Left lung (tissue), 14 donors: Measurements from ENCODE around the gene YARS1. TPM values are rescaled to one million over a fixed set of nuclear protein-coding genes. Genes with fewer than 3 reads are reported as not detected.

Experiments
- ATAC-seq: fragments of 200-7000 bp; cut with Tn5 transposase; one replicate; pipeline ENCODE4 v1.9.1; 2020; ENCODE audit warnings: moderate library complexity
- DNase-seq, 4 donors: peaks; one replicate each; pipeline ENCODE4 v3.0.0-alpha.2; 2013 to 2020
- H3K27ac ChIP-seq, 2 donors: fragments of 200-600 bp; sonication (generic) in 1 of 2; one replicate each; pipeline versions ENCODE4 v1.5.0 to v1.8.0; 2020 to 2021
- H3K27me3 ChIP-seq, 2 donors: fragments of 200-600 bp; sonication (generic) in 1 of 2; one replicate each; pipeline versions ENCODE4 v1.5.0 to v1.8.0; 2020 to 2021
- H3K36me3 ChIP-seq, 2 donors: fragments of 200-600 bp; sonication (generic) in 1 of 2; one replicate each; pipeline versions ENCODE4 v1.5.0 to v1.8.0; 2020 to 2021
- H3K4me1 ChIP-seq, 2 donors: fragments of 200-600 bp; one replicate each; pipeline ENCODE4 v1.8.0; 2021
- H3K4me3 ChIP-seq, 2 donors: fragments of 200-600 bp; sonication (generic) in 1 of 2; one replicate each; pipeline versions ENCODE4 v1.5.0 to v1.8.0; 2020 to 2021; ENCODE audit warnings: mild to moderate bottlenecking in 1 of 2
- H3K9me3 ChIP-seq, 2 donors: fragments of 200-600 bp; sonication (generic) in 1 of 2; one replicate each; pipeline versions ENCODE4 v1.5.0 to v1.8.0; 2020 to 2021
- intact Hi-C, 2 donors: fragments of 100-400 bp; cut with DNase I; formaldehyde crosslinking; loops; one replicate each; pipeline versions ENCODE4 v1.11.2 to v1.14.2; 2022
- long read RNA-seq, 12 donors: library from polyadenylated mRNA in 2 of 12; unstranded in 2 of 12; transcript quantifications; one replicate each; pipeline ENCODE4 v2.0.0 and lab custom pipeline, GENCODE V29; 2019 to 2026
- polyA plus RNA-seq, 6 donors: library from polyadenylated mRNA; unstranded; fragments of 120-200 nt; gene quantifications; one replicate each; pipeline ENCODE4 v1.2.1, GENCODE V29; 2013; ENCODE audit not compliant: insufficient read length in 6 of 6
- total RNA-seq, 2 donors: library from RNA; stranded (reverse); fragmentation: NEBNext Ultra II Directional; extraction: Animal tissue kit (Norgen Biotek cat#: 25700); gene quantifications; one replicate each; pipeline ENCODE4 v1.2.1, GENCODE V29; 2021
- TF ChIP-seq, protein P1 (sequence below), 2 donors: fragments of 200-600 bp; sonication (generic) in 1 of 2; IDR thresholded peaks; one replicate each; pipeline versions ENCODE4 v1.5.0 to v1.8.0; 2021; ENCODE audit warnings: antibody characterized with exemption in 2 of 2
- donor health status: DM: no; HTN: yes; CAD: no.
- donor health status: DM: no; HTN: no; CAD: no.

Gene YARS1
- 100 to 1,000 TPM in 1 of 2 donors, 10 to 100 TPM in 1; 80.7 to 126 TPM for total RNA-seq
- polyA plus RNA-seq = 10 to 100 TPM; 68.8 to 86.4 (median 76.5) TPM
- long read RNA-seq, donor 1, transcript YARS-201 (13 exons, 3,238 nt) = major isoform, 19 of 25 reads
- long read RNA-seq, donor 1, partial matches to known transcripts = 0 of 25 reads
- long read RNA-seq, donor 1, other reads (novel, unspliced or antisense) = 0 of 25 reads
- long read RNA-seq, donor 2, transcript YARS-201 (13 exons, 3,238 nt) = major isoform, 7 of 19 reads
- long read RNA-seq, donor 2, partial matches to known transcripts = 5 of 19 reads
- long read RNA-seq, donor 2, other reads (novel, unspliced or antisense) = 0 of 19 reads
- long read RNA-seq, donor 3, transcript YARS-201 (13 exons, 3,238 nt) = major isoform, 7 of 10 reads
- long read RNA-seq, donor 3, partial matches to known transcripts = 0 of 10 reads
- long read RNA-seq, donor 3, other reads (novel, unspliced or antisense) = 0 of 10 reads
- long read RNA-seq, donor 4, transcript YARS-201 (13 exons, 3,238 nt) = major isoform, 31 of 37 reads
- long read RNA-seq, donor 4, partial matches to known transcripts = 3 of 37 reads
- long read RNA-seq, donor 4, other reads (novel, unspliced or antisense) = 3 of 37 reads
- long read RNA-seq, donor 5, transcript YARS-201 (13 exons, 3,238 nt) = major isoform, 7 of 10 reads
- long read RNA-seq, donor 5, partial matches to known transcripts = 0 of 10 reads
- long read RNA-seq, donor 5, other reads (novel, unspliced or antisense) = 0 of 10 reads
- long read RNA-seq, donor 6, transcript YARS-201 (13 exons, 3,238 nt) = major isoform, 12 of 13 reads
- long read RNA-seq, donor 6, partial matches to known transcripts = 0 of 13 reads
- long read RNA-seq, donor 6, other reads (novel, unspliced or antisense) = 0 of 13 reads
- long read RNA-seq, donor 7, partial matches to known transcripts = 0 of 5 reads
- long read RNA-seq, donor 7, other reads (novel, unspliced or antisense) = 0 of 5 reads
- long read RNA-seq, donor 8, transcript YARS-201 (13 exons, 3,238 nt) = major isoform, 15 of 71 reads
- long read RNA-seq, donor 8, partial matches to known transcripts = 48 of 71 reads
- long read RNA-seq, donor 8, other reads (novel, unspliced or antisense) = 0 of 71 reads
- long read RNA-seq, donor 9 = 0 reads
- long read RNA-seq, donor 10, transcript YARS-201 (13 exons, 3,238 nt) = major isoform, 30 of 40 reads
- long read RNA-seq, donor 10, partial matches to known transcripts = 1 of 40 reads
- long read RNA-seq, donor 10, other reads (novel, unspliced or antisense) = 9 of 40 reads
- long read RNA-seq, donor 11, transcript YARS-209 (2 exons, 2,178 nt) = minor isoform, 7 of 54 reads
- long read RNA-seq, donor 11, transcript YARS-201 (13 exons, 3,238 nt) = major isoform, 15 of 54 reads
- long read RNA-seq, donor 11, partial matches to known transcripts = 25 of 54 reads
- long read RNA-seq, donor 11, other reads (novel, unspliced or antisense) = 0 of 54 reads
- long read RNA-seq, donor 12, transcript YARS-201 (13 exons, 3,238 nt) = major isoform, 11 of 17 reads
- long read RNA-seq, donor 12, partial matches to known transcripts = 0 of 17 reads
- long read RNA-seq, donor 12, other reads (novel, unspliced or antisense) = 0 of 17 reads

DNA sequence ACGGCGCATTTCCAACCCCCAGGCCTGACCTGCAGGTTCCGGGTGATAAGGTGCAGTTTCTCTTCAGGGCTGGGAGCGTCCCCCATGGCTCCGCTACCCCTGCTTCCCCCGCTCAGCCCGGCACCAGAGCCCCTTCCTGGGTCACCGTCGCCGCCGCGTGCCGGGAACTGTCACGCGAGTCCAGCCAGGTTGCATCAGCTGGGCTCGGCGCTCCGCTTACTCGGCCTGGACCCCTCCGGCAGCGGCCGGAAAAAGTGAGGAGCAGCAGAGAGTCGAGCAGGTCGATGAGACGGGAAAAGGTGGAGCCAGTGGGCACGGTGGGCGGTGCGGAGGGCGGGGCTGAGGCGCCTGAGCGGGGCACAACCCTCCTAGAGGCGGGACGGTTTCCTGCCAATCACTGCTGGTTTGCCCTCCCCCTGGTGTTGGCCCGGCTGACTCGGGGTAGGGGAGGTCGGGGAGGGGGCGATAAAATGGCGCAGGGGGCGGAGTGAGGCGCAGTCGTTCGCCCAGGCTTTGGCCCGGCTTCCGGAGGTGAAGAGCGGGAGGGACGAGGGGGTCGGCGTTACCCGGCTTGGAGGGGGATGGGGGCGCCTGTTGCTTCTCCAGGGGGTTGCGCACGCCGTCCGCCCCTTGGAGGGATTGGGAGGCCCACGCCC lies at the start of gene YARS1, which contains the start of gene S100PBP:
Gene YARS1 (minus strand): TSS at position 200 of the 656 bp plus-strand sequence. CDS start 114 bp downstream, at position 86.
Gene S100PBP (plus strand): TSS at position 495 of the 656 bp plus-strand sequence. CDS start 8,447 bp downstream, outside the sequence.
- peak within 1 kb of the TSS; percentile 95 to 99 for H3K4me3 ChIP-seq
- peak; percentile 98 to 100 (median 100) for DNase-seq
- peak; percentile 97 for ATAC-seq
- no peaks in the 10 kb centered on the region for H3K27me3 ChIP-seq
- H3K4me1 ChIP-seq = peaks cover 19 to 55% of the 10 kb centered on the region in 2 donors
- peaks cover 0 to 6% of the 10 kb centered on the region in 2 donors for H3K36me3 ChIP-seq
- intact Hi-C loops = no loop called here
- TF ChIP-seq, protein P1, sequence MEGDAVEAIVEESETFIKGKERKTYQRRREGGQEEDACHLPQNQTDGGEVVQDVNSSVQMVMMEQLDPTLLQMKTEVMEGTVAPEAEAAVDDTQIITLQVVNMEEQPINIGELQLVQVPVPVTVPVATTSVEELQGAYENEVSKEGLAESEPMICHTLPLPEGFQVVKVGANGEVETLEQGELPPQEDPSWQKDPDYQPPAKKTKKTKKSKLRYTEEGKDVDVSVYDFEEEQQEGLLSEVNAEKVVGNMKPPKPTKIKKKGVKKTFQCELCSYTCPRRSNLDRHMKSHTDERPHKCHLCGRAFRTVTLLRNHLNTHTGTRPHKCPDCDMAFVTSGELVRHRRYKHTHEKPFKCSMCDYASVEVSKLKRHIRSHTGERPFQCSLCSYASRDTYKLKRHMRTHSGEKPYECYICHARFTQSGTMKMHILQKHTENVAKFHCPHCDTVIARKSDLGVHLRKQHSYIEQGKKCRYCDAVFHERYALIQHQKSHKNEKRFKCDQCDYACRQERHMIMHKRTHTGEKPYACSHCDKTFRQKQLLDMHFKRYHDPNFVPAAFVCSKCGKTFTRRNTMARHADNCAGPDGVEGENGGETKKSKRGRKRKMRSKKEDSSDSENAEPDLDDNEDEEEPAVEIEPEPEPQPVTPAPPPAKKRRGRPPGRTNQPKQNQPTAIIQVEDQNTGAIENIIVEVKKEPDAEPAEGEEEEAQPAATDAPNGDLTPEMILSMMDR (IDR thresholded peaks at IDR 0.05) = no peak
- no peaks in the 10 kb centered on the region for H3K9me3 ChIP-seq
- peak within 1 kb of the TSS; percentile 94 for H3K27ac ChIP-seq

DNA sequence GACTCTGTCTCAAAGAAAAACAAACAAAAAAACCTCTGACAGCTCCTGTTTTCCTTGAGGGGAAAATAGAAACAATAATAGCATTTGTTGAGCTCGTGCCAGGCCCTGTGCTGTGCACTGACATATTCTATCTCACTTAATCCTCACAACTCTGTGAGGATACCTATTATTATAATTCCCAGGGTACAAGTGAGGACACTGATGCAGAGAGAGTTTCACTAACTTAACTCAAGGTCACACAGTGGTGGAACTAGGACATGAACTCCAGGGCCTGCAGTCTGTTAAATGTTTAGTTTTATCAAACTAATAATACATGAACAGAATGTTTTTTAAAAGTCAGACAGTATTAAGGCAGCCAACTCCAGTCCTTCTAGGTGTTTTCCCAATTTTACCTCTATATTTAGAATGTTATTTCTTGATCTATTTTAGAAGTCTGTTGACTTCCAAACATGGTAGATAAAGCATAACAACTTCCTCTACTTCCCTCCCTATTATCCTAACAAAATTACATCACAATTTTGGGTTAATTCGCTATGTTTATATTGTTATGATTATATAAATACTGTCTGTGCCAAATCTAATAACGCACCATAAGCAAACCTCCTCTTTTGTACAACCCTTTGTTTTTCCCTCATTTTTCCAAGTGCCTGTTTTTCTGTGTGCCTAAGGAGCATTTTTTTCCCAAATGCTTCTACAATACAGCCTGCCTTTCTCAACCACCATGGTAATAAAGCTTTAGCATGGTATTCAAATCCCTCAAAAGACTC lies 48.7 kb upstream of the YARS1 start:
- Histone ChIP-seq H3K27ac (no peak overlapping the region), H3K36me3 (peaks cover 0 to 18% of the 10 kb centered on the region in 2 donors)

DNA sequence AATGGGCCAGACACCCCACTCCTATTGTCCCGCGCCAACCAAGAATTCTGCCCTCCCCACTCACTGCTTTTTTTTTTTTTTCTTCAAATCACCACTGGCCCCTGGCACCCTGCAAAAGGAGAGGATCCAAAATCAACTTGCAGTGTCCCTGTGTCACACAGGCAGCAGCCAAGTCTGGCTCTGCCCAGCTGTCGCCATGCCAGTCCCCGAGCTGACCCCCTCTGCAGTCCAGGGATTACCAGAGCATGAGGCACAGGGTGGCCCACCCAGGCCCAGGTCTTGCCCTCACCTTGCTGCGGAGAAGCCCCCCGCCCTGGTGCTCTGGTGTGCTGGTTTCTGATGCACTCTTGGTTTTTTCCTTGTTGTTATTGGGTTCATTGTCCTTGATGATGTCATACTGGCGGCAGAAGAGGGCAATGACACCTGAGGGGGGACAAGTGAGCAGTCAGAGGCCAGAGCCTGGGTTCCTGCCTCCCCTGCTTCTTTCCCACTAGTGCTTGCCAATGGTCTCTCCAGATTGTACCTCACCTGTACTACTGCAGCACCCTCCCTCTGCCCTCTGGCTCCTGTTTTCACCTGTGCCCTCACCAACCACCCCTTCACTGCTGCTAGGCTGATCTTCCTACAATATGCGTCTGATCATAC lies 47.3 kb upstream of the YARS1 start:
- no peaks in the 10 kb centered on the region for H3K4me1 ChIP-seq
- peaks cover 0 to 3% of the 10 kb centered on the region in 2 donors for H3K27me3 ChIP-seq
- intact Hi-C loops = no loop called here
- H3K36me3 ChIP-seq = peaks cover 0 to 18% of the 10 kb centered on the region in 2 donors
- H3K9me3 ChIP-seq = no peaks in the 10 kb centered on the region
- no peak overlapping the region for H3K4me3 ChIP-seq
- no peak for ATAC-seq
- TF ChIP-seq, protein P1 (IDR thresholded peaks at IDR 0.05) = no peak
- DNase-seq = no peak
- H3K27ac ChIP-seq = no peak overlapping the region

More for the DNA sequence above, 48.7 kb upstream of the YARS1 start:
- H3K4me1 ChIP-seq = peaks cover 0 to under 1% of the 10 kb centered on the region in 2 donors
- H3K27me3 ChIP-seq = peaks cover 0 to 14% of the 10 kb centered on the region in 2 donors
- no peak for ATAC-seq
- intact Hi-C loops = no loop called here
- no peak for DNase-seq
- H3K4me3 ChIP-seq = no peak overlapping the region
- H3K9me3 ChIP-seq = no peaks in the 10 kb centered on the region
- TF ChIP-seq, protein P1 (IDR thresholded peaks at IDR 0.05) = no peak
